ENCODE data around the gene TTLL12. TPM values are rescaled to one million over a fixed set of nuclear protein-coding genes. Genes with fewer than 3 reads are reported as not detected.

TTLL12 gene
- total RNA-seq, 4 donors from 2014 or later: 109 to 211 (median 122) TPM

- WGBS, 2 donors: 66 to 89% methylated on average over 7 to 8 of the region's 8 CpGs
Observed at GRCh38 chr22:43232445-43232844, 45.5 kb upstream of the TTLL12 start.

GRCh38 chr22:43231724-43232034, 44.7 kb upstream of the TTLL12 start:
- Histone ChIP-seq H3K4me1 (peaks cover 0 to 11% (median 0%) of the 10 kb centered on the region in 3 donors), H3K27ac (no peak overlapping the region), H3K4me3 (no peak overlapping the region), H3K9me3 (no peaks in the 10 kb centered on the region), H3K27me3 (peaks cover 0 to 23% (median 0%) of the 10 kb centered on the region in 4 donors), H3K36me3 (no peaks in the 10 kb centered on the region)
- intact Hi-C loops (cut with DNase I): loop anchor here (10.0 kb wide), 1 partner anchor 113 kb away; the partner anchor contains the start of gene SCUBE1
- TF ChIP-seq CTCF (IDR thresholded peaks at IDR 0.05) (no peak), POLR2A (IDR thresholded peaks at IDR 0.05) (no peak)
- 77% methylated on average over 14 of the region's 15 CpGs; no CpG with 5 or more reads in 1 of the 2 donors for WGBS, 2 donors
- no peak for DNase-seq

More at GRCh38 chr22:43232445-43232844, 45.5 kb upstream of the TTLL12 start:
- H3K27ac ChIP-seq: no peak overlapping the region
- intact Hi-C loops (cut with DNase I): loop anchor here (10.0 kb wide), 1 partner anchor 112 kb away; the partner anchor contains the start of gene SCUBE1
- H3K4me3 ChIP-seq: no peak overlapping the region
- DNase-seq: no peak
- peaks cover 0 to 23% (median 0%) of the 10 kb centered on the region in 4 donors for H3K27me3 ChIP-seq
- peaks cover 0 to 3% (median 0%) of the 10 kb centered on the region in 3 donors for H3K4me1 ChIP-seq
- H3K36me3 ChIP-seq: no peaks in the 10 kb centered on the region
- no peak for TF ChIP-seq CTCF (IDR thresholded peaks at IDR 0.05)
- no peak for TF ChIP-seq POLR2A (IDR thresholded peaks at IDR 0.05)
- H3K9me3 ChIP-seq: no peaks in the 10 kb centered on the region

- Histone ChIP-seq H3K27ac (no peak overlapping the region), H3K9me3 (no peaks in the 10 kb centered on the region), H3K27me3 (peaks cover 0 to 23% (median 0%) of the 10 kb centered on the region in 4 donors), H3K36me3 (no peaks in the 10 kb centered on the region), H3K4me1 (peaks cover 0 to 16% (median 0%) of the 10 kb centered on the region in 3 donors), H3K4me3 (no peak overlapping the region)
- TF ChIP-seq POLR2A (IDR thresholded peaks at IDR 0.05): no peak
- TF ChIP-seq CTCF (IDR thresholded peaks at IDR 0.05): peak; percentile 61 to 85 (median 80)
- intact Hi-C loops (cut with DNase I): loop anchor here (10.0 kb wide), 1 partner anchor 114 kb away; the partner anchor contains the start of gene SCUBE1
- 11 to 28% methylated on average over 10 to 11 of the region's 23 CpGs for WGBS, 2 donors
- no peak for DNase-seq
Observed at GRCh38 chr22:43230971-43231723, 44.2 kb upstream of the TTLL12 start.

- TF ChIP-seq CTCF (IDR thresholded peaks at IDR 0.05) (no peak), POLR2A (IDR thresholded peaks at IDR 0.05) (no peak)
- 75 to 95% methylated on average over 4 of the region's 9 CpGs for WGBS, 2 donors
- no peak for DNase-seq
- Histone ChIP-seq H3K9me3 (no peaks in the 10 kb centered on the region), H3K27me3 (peaks cover 0 to 23% (median 0%) of the 10 kb centered on the region in 4 donors), H3K36me3 (no peaks in the 10 kb centered on the region), H3K27ac (no peak overlapping the region), H3K4me3 (no peak overlapping the region), H3K4me1 (peaks cover 0 to 16% (median 0%) of the 10 kb centered on the region in 3 donors)
- intact Hi-C loops (cut with DNase I): loop anchor here (10.0 kb wide), 1 partner anchor 114 kb away; the partner anchor contains the start of gene SCUBE1
Observed at GRCh38 chr22:43230571-43230970, 43.6 kb upstream of the TTLL12 start.

GRCh38 chr22:43228863-43229262, 41.9 kb upstream of the TTLL12 start:
- DNase-seq: no peak
- Histone ChIP-seq H3K27me3 (peaks cover 0 to 17% (median 0%) of the 10 kb centered on the region in 4 donors), H3K27ac (no peak overlapping the region), H3K4me3 (no peak overlapping the region), H3K9me3 (no peaks in the 10 kb centered on the region), H3K36me3 (no peaks in the 10 kb centered on the region), H3K4me1 (peaks cover 0 to 16% (median 0%) of the 10 kb centered on the region in 3 donors)
- intact Hi-C loops (cut with DNase I): no loop called here
- no peak for TF ChIP-seq CTCF (IDR thresholded peaks at IDR 0.05)
- TF ChIP-seq POLR2A (IDR thresholded peaks at IDR 0.05): no peak
- WGBS, 2 donors: 77 to 100% methylated on average over 2 to 6 of the region's 19 CpGs

Measured in esophagus squamous epithelium (tissue), 5 donors.